Muscle layer of duodenum (tissue), 2 donors: Measurements from ENCODE around the gene TRUB1.
"Not testable (repeated sequence)": the region's sequence is repeated elsewhere in the genome, so short reads cannot be mapped to it uniquely, and the experiment has no call there.

ENCODE experiments used
- H3K27ac ChIP-seq: one replicate; pipeline ENCODE4 v1.7.0; 2013; ENCODE audit warnings: mild to moderate bottlenecking, low read length
- H3K27me3 ChIP-seq: one replicate; pipeline ENCODE4 v1.7.0; 2013; ENCODE audit warnings: low read depth, mild to moderate bottlenecking, control low read depth, low read length
- H3K36me3 ChIP-seq, 2 donors: one replicate each; pipeline ENCODE4 v1.7.0; 2013; ENCODE audit warnings: low read length in 2 of 2, control low read depth in 1 of 2, mild to moderate bottlenecking in 1 of 2; ENCODE audit not compliant: insufficient read depth in 2 of 2, control insufficient read depth in 1 of 2
- H3K4me1 ChIP-seq, 2 donors: one replicate each; pipeline ENCODE4 v1.7.0; 2013; ENCODE audit warnings: low read length in 2 of 2, mild to moderate bottlenecking in 2 of 2, control low read depth in 1 of 2, moderate library complexity in 1 of 2; ENCODE audit not compliant: insufficient read depth in 2 of 2, control insufficient read depth in 1 of 2
- H3K4me3 ChIP-seq, 2 donors: one replicate each; pipeline ENCODE4 v1.7.0; 2013; ENCODE audit warnings: low read length in 2 of 2, low read depth in 1 of 2, mild to moderate bottlenecking in 1 of 2
- H3K9me3 ChIP-seq, 2 donors: one replicate each; pipeline ENCODE4 v1.7.0; 2013; ENCODE audit warnings: low read length in 2 of 2, control low read depth in 1 of 2, mild to moderate bottlenecking in 1 of 2; ENCODE audit not compliant: control insufficient read depth in 1 of 2
- donor health status: healthy.

TRUB1 gene

GRCh38 chr10:114925587-114926586 is 12.1 kb upstream of the TRUB1 start:
- H3K27ac ChIP-seq = no peak overlapping the region
- no peaks in the 10 kb centered on the region for H3K36me3 ChIP-seq
- H3K4me1 ChIP-seq = no peaks in the 10 kb centered on the region
- peaks cover 0 to 4% of the 10 kb centered on the region in 2 donors for H3K9me3 ChIP-seq
- H3K4me3 ChIP-seq = no peak overlapping the region
- no peaks in the 10 kb centered on the region for H3K27me3 ChIP-seq

GRCh38 chr10:114928818-114929217 is 9.2 kb upstream of the TRUB1 start:
- H3K9me3 ChIP-seq = no peaks in the 10 kb centered on the region

GRCh38 chr10:114930320-114930719 is 7.7 kb upstream of the TRUB1 start:
- no peaks in the 10 kb centered on the region for H3K9me3 ChIP-seq
- H3K4me3 ChIP-seq = no peak overlapping the region
- no peaks in the 10 kb centered on the region for H3K4me1 ChIP-seq
- no peaks in the 10 kb centered on the region for H3K36me3 ChIP-seq
- no peaks in the 10 kb centered on the region for H3K27me3 ChIP-seq
- no peak overlapping the region for H3K27ac ChIP-seq

More at GRCh38 chr10:114928818-114929217, 9.2 kb upstream of the TRUB1 start:
- Histone ChIP-seq H3K27ac (no peak overlapping the region), H3K27me3 (no peaks in the 10 kb centered on the region), H3K36me3 (no peaks in the 10 kb centered on the region), H3K4me1 (no peaks in the 10 kb centered on the region), H3K4me3 (no peak overlapping the region)

GRCh38 chr10:114931072-114931679 is 6.8 kb upstream of the TRUB1 start:
- Histone ChIP-seq H3K4me3 (no peak overlapping the region), H3K36me3 (no peaks in the 10 kb centered on the region), H3K9me3 (no peaks in the 10 kb centered on the region), H3K4me1 (no peaks in the 10 kb centered on the region), H3K27me3 (no peaks in the 10 kb centered on the region), H3K27ac (no peak overlapping the region)

- no peak overlapping the region for H3K27ac ChIP-seq
- no peaks in the 10 kb centered on the region for H3K36me3 ChIP-seq
- no peak overlapping the region for H3K4me3 ChIP-seq
- H3K4me1 ChIP-seq = no peaks in the 10 kb centered on the region
- H3K9me3 ChIP-seq = no peaks in the 10 kb centered on the region
- H3K27me3 ChIP-seq = no peaks in the 10 kb centered on the region
Observed at GRCh38 chr10:114932225-114932624, 5.8 kb upstream of the TRUB1 start.

- no peaks in the 10 kb centered on the region for H3K4me1 ChIP-seq
- H3K9me3 ChIP-seq = no peaks in the 10 kb centered on the region
- H3K27me3 ChIP-seq = no peaks in the 10 kb centered on the region
- no peak overlapping the region for H3K4me3 ChIP-seq
- no peaks in the 10 kb centered on the region for H3K36me3 ChIP-seq
- H3K27ac ChIP-seq = no peak overlapping the region
Observed at GRCh38 chr10:114932945-114933344, 5.0 kb upstream of the TRUB1 start.

- Histone ChIP-seq H3K4me3 (no peak overlapping the region), H3K27me3 (no peaks in the 10 kb centered on the region), H3K27ac (no peak overlapping the region), H3K36me3 (no peaks in the 10 kb centered on the region), H3K9me3 (no peaks in the 10 kb centered on the region), H3K4me1 (peaks cover 0 to 2% of the 10 kb centered on the region in 2 donors)
Observed at GRCh38 chr10:114933588-114933987, 4.4 kb upstream of the TRUB1 start.

- H3K4me1 ChIP-seq, H3K9me3 ChIP-seq, H3K27ac ChIP-seq, H3K36me3 ChIP-seq, H3K4me3 ChIP-seq, H3K27me3 ChIP-seq: not testable (repeated sequence)
Observed at GRCh38 chr10:114933995-114934394, 4.0 kb upstream of the TRUB1 start.

- Histone ChIP-seq H3K4me1 (peaks cover 11 to 15% of the 10 kb centered on the region in 2 donors), H3K9me3 (no peaks in the 10 kb centered on the region), H3K27me3 (no peaks in the 10 kb centered on the region), H3K36me3 (peaks cover 11 to 17% of the 10 kb centered on the region in 2 donors), H3K27ac (peak overlapping the region; percentile 82), H3K4me3 (peak overlapping the region; percentile 81 to 100)
Observed at GRCh38 chr10:114938856-114939193, 830 bp downstream of the TRUB1 start.

GRCh38 chr10:114940735-114941134 is 2.7 kb downstream of the TRUB1 start:
- H3K27me3 ChIP-seq = no peaks in the 10 kb centered on the region
- H3K36me3 ChIP-seq = peaks cover 17 to 29% of the 10 kb centered on the region in 2 donors
- no peak overlapping the region for H3K27ac ChIP-seq
- H3K4me3 ChIP-seq = no peak overlapping the region
- no peaks in the 10 kb centered on the region for H3K9me3 ChIP-seq
- H3K4me1 ChIP-seq = peaks cover 11 to 15% of the 10 kb centered on the region in 2 donors

- no peaks in the 10 kb centered on the region for H3K27me3 ChIP-seq
- peaks cover 17 to 35% of the 10 kb centered on the region in 2 donors for H3K36me3 ChIP-seq
- H3K27ac ChIP-seq = no peak overlapping the region
- H3K4me3 ChIP-seq = no peak overlapping the region
- H3K9me3 ChIP-seq = no peaks in the 10 kb centered on the region
- peaks cover 11 to 15% of the 10 kb centered on the region in 2 donors for H3K4me1 ChIP-seq
Observed at GRCh38 chr10:114943000-114943399, 5.0 kb downstream of the TRUB1 start.
